K562 (cell line): Measurements from ENCODE around the gene NUDT22. TPM values are rescaled to one million over a fixed set of nuclear protein-coding genes. Genes with fewer than 3 reads are reported as not detected.

Experiments
- BCOR ChIP-seq: fragments of 450-650 bp; IDR thresholded peaks from 2 replicates; pipeline ENCODE4 v1.6.1; 2016
- CREB1 ChIP-seq, 2 experiments: sonication (generic) in 1 of 2; formaldehyde crosslinking in 1 of 2; IDR thresholded peaks; 2 replicates each; pipeline versions ENCODE4 v1.6.1 to v1.8.0; 2012 to 2022; ENCODE audit warnings: inconsistent platforms in 1 of 2, mild to moderate bottlenecking in 1 of 2, missing genetic modification reagents in 1 of 2, moderate library complexity in 1 of 2
- EGR1 ChIP-seq: fragments of 450-650 bp; conservative IDR thresholded peaks from 2 replicates; pipeline ENCODE4 v1.6.1; 2017; ENCODE audit warnings: mild to moderate bottlenecking
- KLF1 ChIP-seq: fragments of 450-650 bp; IDR thresholded peaks from 2 replicates; pipeline ENCODE4 v1.6.1; 2016; ENCODE audit warnings: missing genetic modification characterization, missing compliant biosample characterization
- MTA1 ChIP-seq: fragments of 450-650 bp; IDR thresholded peaks from 2 replicates; pipeline ENCODE4 v1.6.1; 2017; ENCODE audit warnings: borderline replicate concordance
- RBM15 ChIP-seq: fragments of 200-400 bp; formaldehyde crosslinking; IDR thresholded peaks from 2 replicates; pipeline ENCODE4 v1.6.1; 2018; ENCODE audit warnings: mild to moderate bottlenecking, low read length, moderate library complexity; ENCODE audit not compliant: insufficient read depth
- SNRNP70 ChIP-seq: fragments of 200-400 bp; formaldehyde crosslinking; optimal IDR thresholded peaks from 2 replicates; pipeline ENCODE3; 2017; ENCODE audit warnings: low read depth, low read length
- SP2 ChIP-seq: IDR thresholded peaks from 2 replicates; pipeline ENCODE4 v1.6.1; 2011; ENCODE audit warnings: mild to moderate bottlenecking, low read depth, low read length, moderate library complexity; ENCODE audit not compliant: poor library complexity, severe bottlenecking; ENCODE audit errors: extremely low read depth
- ZNF12 ChIP-seq: sonication (generic); formaldehyde crosslinking; IDR thresholded peaks from 2 replicates; pipeline ENCODE4 v1.4.0; 2020; ENCODE audit warnings: mild to moderate bottlenecking, missing genetic modification reagents
- ZNF165 ChIP-seq: fragments of 250-450 bp; sonication (Bioruptor Pico); IDR thresholded peaks from 2 replicates; pipeline ENCODE4 v1.4.0; 2020; ENCODE audit warnings: borderline replicate concordance
- polyA plus RNA-seq, 8 experiments: library from polyadenylated mRNA; depleted of rRNA in 4 of 8; stranded (reverse) in 5 of 8; unstranded in 3 of 8; fragments of >200 nt; fragmentation: Nextera tagmentation in 2 of 8; fragmentation: Illumina TruSeq in 1 of 8; extraction: Ambion mirVana in 2 of 8; extraction: Trizol in 1 of 8; gene quantifications; 2 replicates each; pipeline versions ENCODE4 v1.2.1 to v1.2.3, GENCODE V29; 2011 to 2014; ENCODE audit warnings: inconsistent platforms in 1 of 8, missing spikeins in 1 of 8
- total RNA-seq, 7 experiments: library from RNA; depleted of rRNA in 6 of 7; stranded (reverse); fragments of >200 nt in 6 of 7; fragmentation: Illumina TruSeq in 2 of 7; extraction: Trizol in 2 of 7; gene quantifications; 2 replicates each; pipeline versions ENCODE4 v1.2.1 to v1.2.3, GENCODE V29; 2011 to 2021; ENCODE audit warnings: low replicate concordance in 1 of 7
- TF ChIP-seq, protein P1 (sequence below): fragments of 450-650 bp; formaldehyde crosslinking; IDR thresholded peaks from 2 replicates; pipeline ENCODE4 v1.4.0; 2020; ENCODE audit warnings: mild to moderate bottlenecking
- TF ChIP-seq, protein P2 (sequence below): fragments of 250-450 bp; sonication (Bioruptor Pico); IDR thresholded peaks from 2 replicates; pipeline ENCODE4 v1.9.0; 2021; ENCODE audit warnings: mild to moderate bottlenecking
- TF ChIP-seq, protein P3 (sequence below): sonication (generic); formaldehyde crosslinking; IDR thresholded peaks from 2 replicates; pipeline ENCODE4 v1.8.1; 2022; ENCODE audit warnings: missing genetic modification reagents
- TF ChIP-seq, protein P4 (sequence below): fragments of 250-450 bp; sonication (Bioruptor Pico); IDR thresholded peaks from 2 replicates; pipeline ENCODE4 v1.8.0; 2021; ENCODE audit warnings: mild to moderate bottlenecking, moderate library complexity
- TF ChIP-seq, protein P5 (sequence below): fragments of 150-350 bp; conservative IDR thresholded peaks from 2 replicates; pipeline ENCODE4 v1.6.1; 2014; ENCODE audit warnings: low read length
- TF ChIP-seq, protein P6 (sequence below): sonication (generic); formaldehyde crosslinking; IDR thresholded peaks from 2 replicates; pipeline ENCODE4 v1.8.0; 2022; ENCODE audit warnings: missing genetic modification reagents, mild to moderate bottlenecking, moderate library complexity, borderline replicate concordance
- TF ChIP-seq, protein P7 (sequence below): sonication (generic); formaldehyde crosslinking; IDR thresholded peaks from 2 replicates; pipeline ENCODE4 v1.8.0; 2022; ENCODE audit warnings: mild to moderate bottlenecking, missing genetic modification reagents, borderline replicate concordance

The NUDT22 gene
- total and polyA plus RNA-seq, 9 of the 15 experiments (the other 6 are each of a cell fraction or from before 2014, with no cell fraction given) = 6.3 to 92.6 (median 37.4) TPM

DNA sequence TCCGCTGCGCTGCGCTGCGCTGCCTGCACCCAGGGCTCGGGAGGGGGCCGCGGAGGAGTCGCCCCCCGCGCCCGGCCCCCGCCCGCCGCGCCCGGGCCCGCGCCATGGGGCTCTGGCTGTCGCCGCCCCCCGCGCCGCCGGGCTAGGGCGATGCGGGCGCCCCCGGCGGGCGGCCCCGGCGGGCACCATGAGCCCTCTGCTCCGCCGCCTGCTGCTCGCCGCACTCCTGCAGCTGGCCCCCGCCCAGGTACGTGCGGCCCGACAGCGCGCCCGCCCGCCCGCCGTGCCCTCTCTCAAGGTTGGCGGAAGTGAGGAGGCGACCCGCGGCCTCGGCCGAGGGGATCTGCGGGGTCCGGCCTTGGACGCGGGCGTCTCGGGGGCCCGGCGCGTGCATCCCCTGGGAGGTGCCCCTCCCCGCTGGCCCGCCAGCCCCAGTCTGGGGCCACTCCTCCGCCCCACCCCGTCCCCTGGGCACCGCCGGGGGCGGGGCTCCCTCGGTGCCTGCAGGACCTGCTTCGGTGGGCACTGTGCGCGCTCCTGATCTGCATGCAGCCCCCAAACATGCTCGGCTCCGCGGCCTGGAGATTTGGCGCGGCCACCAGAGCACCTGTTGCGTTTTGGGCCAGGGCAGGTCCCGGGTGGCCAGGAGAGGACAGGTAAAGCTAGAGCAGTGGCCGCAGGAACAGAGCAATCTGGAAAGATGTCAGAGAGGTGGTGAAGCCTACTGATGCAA lies 8.7 kb downstream of the NUDT22 start (continued):
- TF ChIP-seq MTA1 (no peak), SNRNP70 (no peak), SP2 (no peak), ZNF165 (CRISPR knock-in tag) (no peak), ZNF12 (CRISPR knock-in tag) (no peak), BCOR (no peak), EGR1 (0 out of 2 replicates have a peak, but pooled peaks have one; percentile 4), RBM15 (no peak), CREB1 (IDR thresholded peaks at IDR 0.05) (no peak), CREB1 (CRISPR knock-in tag; IDR thresholded peaks at IDR 0.05) (no peak), KLF1 (no peak)
- TF ChIP-seq, protein P1, sequence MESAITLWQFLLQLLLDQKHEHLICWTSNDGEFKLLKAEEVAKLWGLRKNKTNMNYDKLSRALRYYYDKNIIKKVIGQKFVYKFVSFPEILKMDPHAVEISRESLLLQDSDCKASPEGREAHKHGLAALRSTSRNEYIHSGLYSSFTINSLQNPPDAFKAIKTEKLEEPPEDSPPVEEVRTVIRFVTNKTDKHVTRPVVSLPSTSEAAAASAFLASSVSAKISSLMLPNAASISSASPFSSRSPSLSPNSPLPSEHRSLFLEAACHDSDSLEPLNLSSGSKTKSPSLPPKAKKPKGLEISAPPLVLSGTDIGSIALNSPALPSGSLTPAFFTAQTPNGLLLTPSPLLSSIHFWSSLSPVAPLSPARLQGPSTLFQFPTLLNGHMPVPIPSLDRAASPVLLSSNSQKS (CRISPR knock-in tag) = no peak
- TF ChIP-seq, protein P2, sequence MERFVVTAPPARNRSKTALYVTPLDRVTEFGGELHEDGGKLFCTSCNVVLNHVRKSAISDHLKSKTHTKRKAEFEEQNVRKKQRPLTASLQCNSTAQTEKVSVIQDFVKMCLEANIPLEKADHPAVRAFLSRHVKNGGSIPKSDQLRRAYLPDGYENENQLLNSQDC (CRISPR knock-in tag) = no peak
- TF ChIP-seq, protein P3, sequence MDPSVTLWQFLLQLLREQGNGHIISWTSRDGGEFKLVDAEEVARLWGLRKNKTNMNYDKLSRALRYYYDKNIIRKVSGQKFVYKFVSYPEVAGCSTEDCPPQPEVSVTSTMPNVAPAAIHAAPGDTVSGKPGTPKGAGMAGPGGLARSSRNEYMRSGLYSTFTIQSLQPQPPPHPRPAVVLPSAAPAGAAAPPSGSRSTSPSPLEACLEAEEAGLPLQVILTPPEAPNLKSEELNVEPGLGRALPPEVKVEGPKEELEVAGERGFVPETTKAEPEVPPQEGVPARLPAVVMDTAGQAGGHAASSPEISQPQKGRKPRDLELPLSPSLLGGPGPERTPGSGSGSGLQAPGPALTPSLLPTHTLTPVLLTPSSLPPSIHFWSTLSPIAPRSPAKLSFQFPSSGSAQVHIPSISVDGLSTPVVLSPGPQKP (CRISPR knock-in tag) = no peak
- TF ChIP-seq, protein P4, sequence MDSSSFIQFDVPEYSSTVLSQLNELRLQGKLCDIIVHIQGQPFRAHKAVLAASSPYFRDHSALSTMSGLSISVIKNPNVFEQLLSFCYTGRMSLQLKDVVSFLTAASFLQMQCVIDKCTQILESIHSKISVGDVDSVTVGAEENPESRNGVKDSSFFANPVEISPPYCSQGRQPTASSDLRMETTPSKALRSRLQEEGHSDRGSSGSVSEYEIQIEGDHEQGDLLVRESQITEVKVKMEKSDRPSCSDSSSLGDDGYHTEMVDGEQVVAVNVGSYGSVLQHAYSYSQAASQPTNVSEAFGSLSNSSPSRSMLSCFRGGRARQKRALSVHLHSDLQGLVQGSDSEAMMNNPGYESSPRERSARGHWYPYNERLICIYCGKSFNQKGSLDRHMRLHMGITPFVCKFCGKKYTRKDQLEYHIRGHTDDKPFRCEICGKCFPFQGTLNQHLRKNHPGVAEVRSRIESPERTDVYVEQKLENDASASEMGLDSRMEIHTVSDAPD (CRISPR knock-in tag) = no peak
- TF ChIP-seq, protein P5, sequence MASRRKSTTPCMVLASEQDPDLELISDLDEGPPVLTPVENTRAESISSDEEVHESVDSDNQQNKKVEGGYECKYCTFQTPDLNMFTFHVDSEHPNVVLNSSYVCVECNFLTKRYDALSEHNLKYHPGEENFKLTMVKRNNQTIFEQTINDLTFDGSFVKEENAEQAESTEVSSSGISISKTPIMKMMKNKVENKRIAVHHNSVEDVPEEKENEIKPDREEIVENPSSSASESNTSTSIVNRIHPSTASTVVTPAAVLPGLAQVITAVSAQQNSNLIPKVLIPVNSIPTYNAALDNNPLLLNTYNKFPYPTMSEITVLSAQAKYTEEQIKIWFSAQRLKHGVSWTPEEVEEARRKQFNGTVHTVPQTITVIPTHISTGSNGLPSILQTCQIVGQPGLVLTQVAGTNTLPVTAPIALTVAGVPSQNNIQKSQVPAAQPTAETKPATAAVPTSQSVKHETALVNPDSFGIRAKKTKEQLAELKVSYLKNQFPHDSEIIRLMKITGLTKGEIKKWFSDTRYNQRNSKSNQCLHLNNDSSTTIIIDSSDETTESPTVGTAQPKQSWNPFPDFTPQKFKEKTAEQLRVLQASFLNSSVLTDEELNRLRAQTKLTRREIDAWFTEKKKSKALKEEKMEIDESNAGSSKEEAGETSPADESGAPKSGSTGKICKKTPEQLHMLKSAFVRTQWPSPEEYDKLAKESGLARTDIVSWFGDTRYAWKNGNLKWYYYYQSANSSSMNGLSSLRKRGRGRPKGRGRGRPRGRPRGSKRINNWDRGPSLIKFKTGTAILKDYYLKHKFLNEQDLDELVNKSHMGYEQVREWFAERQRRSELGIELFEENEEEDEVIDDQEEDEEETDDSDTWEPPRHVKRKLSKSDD = no peak
- TF ChIP-seq, protein P6, sequence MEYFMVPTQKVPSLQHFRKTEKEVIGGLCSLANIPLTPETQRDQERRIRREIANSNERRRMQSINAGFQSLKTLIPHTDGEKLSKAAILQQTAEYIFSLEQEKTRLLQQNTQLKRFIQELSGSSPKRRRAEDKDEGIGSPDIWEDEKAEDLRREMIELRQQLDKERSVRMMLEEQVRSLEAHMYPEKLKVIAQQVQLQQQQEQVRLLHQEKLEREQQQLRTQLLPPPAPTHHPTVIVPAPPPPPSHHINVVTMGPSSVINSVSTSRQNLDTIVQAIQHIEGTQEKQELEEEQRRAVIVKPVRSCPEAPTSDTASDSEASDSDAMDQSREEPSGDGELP = peak; percentile 13; the same call in 1 of the 2 replicates
- TF ChIP-seq, protein P7, sequence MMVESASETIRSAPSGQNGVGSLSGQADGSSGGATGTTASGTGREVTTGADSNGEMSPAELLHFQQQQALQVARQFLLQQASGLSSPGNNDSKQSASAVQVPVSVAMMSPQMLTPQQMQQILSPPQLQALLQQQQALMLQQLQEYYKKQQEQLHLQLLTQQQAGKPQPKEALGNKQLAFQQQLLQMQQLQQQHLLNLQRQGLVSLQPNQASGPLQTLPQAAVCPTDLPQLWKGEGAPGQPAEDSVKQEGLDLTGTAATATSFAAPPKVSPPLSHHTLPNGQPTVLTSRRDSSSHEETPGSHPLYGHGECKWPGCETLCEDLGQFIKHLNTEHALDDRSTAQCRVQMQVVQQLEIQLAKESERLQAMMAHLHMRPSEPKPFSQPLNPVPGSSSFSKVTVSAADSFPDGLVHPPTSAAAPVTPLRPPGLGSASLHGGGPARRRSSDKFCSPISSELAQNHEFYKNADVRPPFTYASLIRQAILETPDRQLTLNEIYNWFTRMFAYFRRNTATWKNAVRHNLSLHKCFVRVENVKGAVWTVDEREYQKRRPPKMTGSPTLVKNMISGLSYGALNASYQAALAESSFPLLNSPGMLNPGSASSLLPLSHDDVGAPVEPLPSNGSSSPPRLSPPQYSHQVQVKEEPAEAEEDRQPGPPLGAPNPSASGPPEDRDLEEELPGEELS (CRISPR knock-in tag) = no peak
